Ishikawa (cell line): ENCODE data around the gene TRAPPC4.

Experiments
- CEBPB ChIP-seq: IDR thresholded peaks from 2 replicates; pipeline ENCODE4 v1.6.1; 2012
- CREB1 ChIP-seq: IDR thresholded peaks from 2 replicates; pipeline ENCODE4 v1.6.1; 2012; ENCODE audit warnings: low read depth
- EGR1 ChIP-seq: IDR thresholded peaks from 2 replicates; pipeline ENCODE4 v1.6.1; 2012
- EP300 ChIP-seq: IDR thresholded peaks from 2 replicates; pipeline ENCODE4 v1.6.1; 2012; ENCODE audit warnings: borderline replicate concordance
- FOXM1 ChIP-seq: IDR thresholded peaks from 2 replicates; pipeline ENCODE4 v1.6.1; 2012; ENCODE audit warnings: low read depth, borderline replicate concordance
- MAX ChIP-seq: IDR thresholded peaks from 2 replicates; pipeline ENCODE4 v1.6.1; 2012
- NFIC ChIP-seq: IDR thresholded peaks from 2 replicates; pipeline ENCODE4 v1.6.1; 2012
- RAD21 ChIP-seq: IDR thresholded peaks from 2 replicates; pipeline ENCODE4 v1.6.1; 2012; ENCODE audit warnings: low read depth
- REST ChIP-seq: IDR thresholded peaks from 2 replicates; pipeline ENCODE4 v1.6.1; 2012; ENCODE audit warnings: low read depth, mild to moderate bottlenecking
- TAF1 ChIP-seq: IDR thresholded peaks from 2 replicates; pipeline ENCODE4 v1.6.1; 2012; ENCODE audit warnings: low read depth, mild to moderate bottlenecking
- TCF12 ChIP-seq: IDR thresholded peaks from 2 replicates; pipeline ENCODE4 v1.6.1; 2012; ENCODE audit warnings: low read depth
- TEAD4 ChIP-seq: IDR thresholded peaks from 2 replicates; pipeline ENCODE4 v1.6.1; 2012
- USF1 ChIP-seq: IDR thresholded peaks from 2 replicates; pipeline ENCODE4 v1.6.1; 2012
- YY1 ChIP-seq: IDR thresholded peaks from 2 replicates; pipeline ENCODE4 v1.6.1; 2012; ENCODE audit warnings: low read depth
- ZBTB7A ChIP-seq: IDR thresholded peaks from 2 replicates; pipeline ENCODE4 v1.6.1; 2012; ENCODE audit warnings: low read depth

TRAPPC4 gene

GRCh38 chr11:118998822-118999221, 19.7 kb upstream of the TRAPPC4 start:
- TF ChIP-seq CREB1 (no peak), TEAD4 (peak; percentile 83), MAX (0 out of 2 replicates have a peak, but pooled peaks have one; percentile 21), REST (no peak), RAD21 (no peak), ZBTB7A (no peak)

GRCh38 chr11:119000906-119001305, 17.7 kb upstream of the TRAPPC4 start:
- TF ChIP-seq CREB1 (no peak), FOXM1 (no peak), USF1 (no peak), NFIC (no peak), ZBTB7A (no peak), CEBPB (no peak), TEAD4 (no peak), TAF1 (no peak), REST (no peak), TCF12 (no peak), YY1 (no peak), EGR1 (no peak), MAX (no peak), RAD21 (no peak), EP300 (no peak)

GRCh38 chr11:119006656-119007055, 11.9 kb upstream of the TRAPPC4 start:
- TF ChIP-seq EGR1: no peak
- no peak for TF ChIP-seq EP300
- TF ChIP-seq TCF12: no peak
- TF ChIP-seq TAF1: no peak
- no peak for TF ChIP-seq ZBTB7A
- TF ChIP-seq TEAD4: no peak
- no peak for TF ChIP-seq NFIC
- TF ChIP-seq MAX: no peak
- TF ChIP-seq RAD21: no peak

- TF ChIP-seq ZBTB7A: no peak
- no peak for TF ChIP-seq YY1
- TF ChIP-seq CREB1: no peak
- TF ChIP-seq USF1: no peak
- no peak for TF ChIP-seq CEBPB
- no peak for TF ChIP-seq EGR1
- no peak for TF ChIP-seq REST
- TF ChIP-seq TCF12: no peak
- no peak for TF ChIP-seq MAX
Measured at GRCh38 chr11:119011476-119012053, 7.0 kb upstream of the TRAPPC4 start.
